ENCODE measurements around the gene USP40.

DNA sequence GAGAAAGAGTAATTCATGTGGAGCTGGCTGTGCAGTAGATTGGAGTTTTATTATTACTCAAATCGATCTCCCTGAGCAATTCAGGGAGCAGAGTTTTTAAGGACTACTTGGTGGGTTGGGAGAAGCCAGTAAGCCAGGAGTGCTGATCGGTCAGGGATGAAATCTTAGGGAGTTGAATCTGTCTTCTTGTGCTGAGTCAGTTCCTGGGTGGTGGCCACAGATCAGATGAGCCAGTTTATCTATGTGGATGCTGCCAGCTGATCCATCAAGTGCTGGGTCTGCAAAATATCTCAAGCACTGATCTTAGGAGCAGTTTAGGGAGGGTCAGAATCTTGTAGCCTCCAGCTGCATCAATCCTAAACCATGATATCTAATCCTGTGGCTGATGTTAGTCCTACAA lies 33.8 kb upstream of the USP40 start:
- no peak for TF ChIP-seq GATA3 (IDR thresholded peaks at IDR 0.05; ENCODE audit: low read depth, low read length)
- TF ChIP-seq GATA2 (IDR thresholded peaks at IDR 0.05; ENCODE audit: low read depth, low read length), result no peak

All from SH-SY5Y (cell line).